DND-41 (cell line): ENCODE data around the gene DCPS.
"Not testable (repeated sequence)": the region's sequence is repeated elsewhere in the genome, so short reads cannot be mapped to it uniquely, and the experiment has no call there.

Source experiments
- CTCF ChIP-seq: IDR thresholded peaks from 2 replicates; pipeline ENCODE4 v1.5.1; 2012; ENCODE audit warnings: borderline replicate concordance, low read length, moderate library complexity, mild to moderate bottlenecking; ENCODE audit not compliant: poor library complexity, severe bottlenecking; ENCODE audit errors: extremely low read depth
- EZH2 ChIP-seq: IDR thresholded peaks from 3 replicates; pipeline ENCODE4 v1.6.1; 2012; ENCODE audit warnings: borderline replicate concordance, low read depth, mild to moderate bottlenecking, moderate library complexity, low read length, inconsistent platforms; ENCODE audit not compliant: severe bottlenecking

DNA sequence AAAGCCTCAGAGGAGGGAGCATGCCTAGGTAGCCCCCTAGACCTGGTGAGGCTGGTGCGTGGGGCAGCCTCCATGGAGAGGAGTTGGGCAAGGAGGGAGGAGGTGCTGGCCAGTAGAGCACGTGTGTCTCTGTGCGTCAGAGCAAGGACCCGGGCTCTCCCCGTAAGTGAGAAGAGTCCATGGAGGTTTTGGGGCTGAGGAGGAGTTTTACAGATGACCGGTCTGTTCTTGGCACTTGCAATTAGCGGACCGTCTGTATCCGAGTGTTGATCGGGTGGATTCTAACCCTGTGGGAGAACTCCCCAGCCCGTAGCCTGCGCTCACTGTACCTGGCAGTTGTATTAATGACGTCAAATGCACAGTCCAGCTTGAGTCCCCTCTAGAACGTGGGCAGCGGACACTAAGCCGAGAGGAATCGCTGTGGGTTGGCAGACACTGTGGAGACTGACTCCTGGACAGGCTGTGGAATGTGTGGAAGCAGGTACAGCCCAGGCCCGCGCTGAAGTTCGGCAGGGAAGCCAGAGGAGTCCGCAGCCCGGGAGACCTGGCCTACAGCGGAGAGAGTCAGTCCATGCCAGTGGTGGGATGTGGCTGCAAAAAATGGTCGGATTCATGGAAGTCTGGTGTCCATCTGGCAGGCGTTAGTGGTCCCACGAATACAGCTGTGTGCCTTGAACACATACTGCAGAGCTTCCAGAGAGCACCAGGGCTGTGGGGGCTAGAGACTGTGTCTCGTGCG is 70.9 kb downstream of the DCPS start:
- TF ChIP-seq CTCF, EZH2: not testable (repeated sequence)
